Stimulated activated CD8-positive, alpha-beta memory T cell treated with anti-CD3 and anti-CD28 coated beads, Interleukin-7, amount 100 ng/mL, for 1 hour (primary cell): ENCODE results near the gene DDX39A.
A peak's percentile ranks its signal among the peaks of the same experiment; 100 is the strongest.
"Not testable (repeated sequence)": the region's sequence is repeated elsewhere in the genome, so short reads cannot be mapped to it uniquely, and the experiment has no call there.

Experiments used
- DNase-seq, 2 donors: peaks; one replicate each; pipeline ENCODE4 v3.0.0-alpha.2; 2020; ENCODE audit warnings: low read depth in 2 of 2

DDX39A gene

GRCh38 chr19:14419106-14419813 lies at the start of gene DDX39A:
Gene DDX39A (minus strand): TSS chr19:14419341. CDS start chr19:14413220, 6,121 bp downstream.
- peak; percentile 88 to 92 for DNase-seq

GRCh38 chr19:14467816-14468215 lies 48.7 kb upstream of the DDX39A start:
- no peak for DNase-seq

- DNase-seq = no peak
Measured at GRCh38 chr19:14467391-14467790, 48.2 kb upstream of the DDX39A start.

- DNase-seq = no peak
Measured at GRCh38 chr19:14463747-14464146, 44.6 kb upstream of the DDX39A start.

- DNase-seq = not testable (repeated sequence)
Measured at GRCh38 chr19:14462401-14462800, 43.3 kb upstream of the DDX39A start.

GRCh38 chr19:14460935-14461334 lies 41.8 kb upstream of the DDX39A start:
- DNase-seq = no peak

GRCh38 chr19:14459703-14460102 lies 40.6 kb upstream of the DDX39A start:
- peak in 1 of 2 donors; percentile 24 for DNase-seq

GRCh38 chr19:14452303-14452702 lies 33.2 kb upstream of the DDX39A start:
- DNase-seq = not testable (repeated sequence)

GRCh38 chr19:14450876-14451275 lies 31.7 kb upstream of the DDX39A start:
- no peak for DNase-seq

GRCh38 chr19:14450168-14450874 lies 31.2 kb upstream of the DDX39A start:
- DNase-seq = no peak

- no peak for DNase-seq
Measured at GRCh38 chr19:14449321-14449720, 30.2 kb upstream of the DDX39A start.

GRCh38 chr19:14446336-14447036 lies 27.3 kb upstream of the DDX39A start:
- no peak for DNase-seq

GRCh38 chr19:14443632-14444216 lies 24.6 kb upstream of the DDX39A start:
- DNase-seq = no peak

GRCh38 chr19:14442891-14443631 lies 23.9 kb upstream of the DDX39A start:
- no peak for DNase-seq

- no peak for DNase-seq
Measured at GRCh38 chr19:14441041-14441938, 22.1 kb upstream of the DDX39A start.

GRCh38 chr19:14440049-14440448 lies 20.9 kb upstream of the DDX39A start:
- DNase-seq = peak; percentile 58 to 64

- DNase-seq = no peak
Measured at GRCh38 chr19:14439014-14439413, 19.9 kb upstream of the DDX39A start.

GRCh38 chr19:14437578-14438140 lies 18.5 kb upstream of the DDX39A start:
- no peak for DNase-seq

- DNase-seq = no peak
Measured at GRCh38 chr19:14435320-14436050, 16.3 kb upstream of the DDX39A start.
